ENCODE results near the gene SLBP. TPM values are rescaled to one million over a fixed set of nuclear protein-coding genes. Genes with fewer than 3 reads are reported as not detected.

The SLBP gene
- total and polyA plus RNA-seq, 10 of the 15 experiments (the other 5 are each of a cell fraction or from before 2014, with no cell fraction given) = 94.4 to 278 (median 158) TPM

- H3K4me2 ChIP-seq (ENCODE audit: control insufficient read depth, insufficient read depth) = no peak overlapping the region
- in situ Hi-C loops (cut with MboI) (no loop called here), intact Hi-C loops (cut with micrococcal nuclease; ENCODE audit: unreplicated experiment) (no loop called here)
- TF ChIP-seq E2F8 (IDR thresholded peaks at IDR 0.05; ENCODE audit: low read depth, partially characterized antibody) (no peak), POU2F2 (IDR thresholded peaks at IDR 0.05; ENCODE audit: borderline replicate concordance, low read depth, low read length) (no peak), ZBTB11 (CRISPR knock-in tag; IDR thresholded peaks at IDR 0.05) (no peak), BMI1 (IDR thresholded peaks at IDR 0.05; ENCODE audit: borderline replicate concordance) (no peak), MTA2 (IDR thresholded peaks at IDR 0.05; ENCODE audit: low read depth) (no peak), PKNOX1 (IDR thresholded peaks at IDR 0.05) (no peak), WRNIP1 (IDR thresholded peaks at IDR 0.05; ENCODE audit: borderline replicate concordance, low read depth, low read length) (no peak), MYB (IDR thresholded peaks at IDR 0.05; ENCODE audit: borderline replicate concordance, low read depth, low read length) (no peak), CBX3 (IDR thresholded peaks at IDR 0.05; ENCODE audit: borderline replicate concordance, low read depth) (no peak), SUPT20H (IDR thresholded peaks at IDR 0.05; ENCODE audit: borderline replicate concordance, control insufficient read depth, low read depth, low read length) (no peak), RELA (IDR thresholded peaks at IDR 0.05; ENCODE audit: borderline replicate concordance, partially characterized antibody) (no peak)
- no TSS peak for BruUV-seq (replicated peaks)
- no peaks in the 10 kb centered on the region for H4K20me1 ChIP-seq (ENCODE audit: control insufficient read depth, insufficient read depth)
- H3K4me1 ChIP-seq (ENCODE audit: control insufficient read depth, insufficient read depth, low read length) = no peaks in the 10 kb centered on the region
- H3K4me3 ChIP-seq = no peak overlapping the region
- ATAC-seq = no peak
- no peaks in the 10 kb centered on the region for H3K79me2 ChIP-seq (ENCODE audit: control insufficient read depth, insufficient read depth, low read length)
- no peak overlapping the region for H3K9ac ChIP-seq (ENCODE audit: control insufficient read depth, insufficient read depth, low read length)
- H3K36me3 ChIP-seq (ENCODE audit: control insufficient read depth in 2 of 2, insufficient read depth in 2 of 2, low read length in 1 of 2) = no peaks in the 10 kb centered on the region
- DNase-seq (ENCODE audit: low read depth, low spot score) = no peak
- H3K9me3 ChIP-seq (replicated peaks; ENCODE audit: control insufficient read depth, insufficient read depth, low read length) = no peaks in the 10 kb centered on the region
- RAD21 ChIA-PET (ENCODE audit: unreplicated experiment) = no interaction called here
- POLR2A ChIA-PET = no interaction called here
- 32% methylated on average over 10 of the region's 10 CpGs for WGBS (ENCODE audit: insufficient coverage, insufficient replicate concordance, low lambda C conversion rate, missing lambda C conversion rate)
- no peaks in the 10 kb centered on the region for H3K27me3 ChIP-seq (replicated peaks in 1 of 2; ENCODE audit: control insufficient read depth in 2 of 2, insufficient read depth in 2 of 2, low read length in 1 of 2)
- no peak for FAIRE-seq
- no peak overlapping the region for H2AFZ ChIP-seq (ENCODE audit: control insufficient read depth, low read depth, low read length)
- no peak overlapping the region for H3K27ac ChIP-seq (ENCODE audit: control insufficient read depth, insufficient read depth)
- CTCF ChIA-PET = interaction anchor here (1.0 kb wide), 1 partner anchor 471 kb away, joined by 3 read pairs; no protein-coding TSS in a partner anchor
- SMC1A ChIA-PET (ENCODE audit: uncharacterized antibody, unreplicated experiment) = no interaction called here
Measured at GRCh38 chr4:1753294-1753696, 41.2 kb upstream of the SLBP start.

Measured in GM12878 (cell line).